GM04503 (cell line): Measurements from ENCODE around the gene ITPR3.
"Not testable (repeated sequence)": the region's sequence is repeated elsewhere in the genome, so short reads cannot be mapped to it uniquely, and the experiment has no call there.

Experiments
- DNase-seq: peaks from one replicate; pipeline ENCODE4 v3.0.0-alpha.2; 2012; ENCODE audit warnings: low read depth

ITPR3 gene

GRCh38 chr6:33613795-33614168, 7.3 kb upstream of the ITPR3 start:
- peak; percentile 62 for DNase-seq

GRCh38 chr6:33616113-33616512, 5.0 kb upstream of the ITPR3 start:
- no peak for DNase-seq

GRCh38 chr6:33616913-33617312, 4.2 kb upstream of the ITPR3 start:
- DNase-seq, result no peak

- DNase-seq, result no peak
These were observed 1.8 kb upstream of the ITPR3 start for GRCh38 chr6:33619166-33619840.

GRCh38 chr6:33620158-33620855, 815 bp upstream of the ITPR3 start:
- peak; percentile 39 for DNase-seq

GRCh38 chr6:33621711-33622388, 728 bp downstream of the ITPR3 start:
- no peak for DNase-seq

GRCh38 chr6:33622456-33623431, 1.6 kb downstream of the ITPR3 start:
- no peak for DNase-seq

GRCh38 chr6:33623895-33624381, 2.8 kb downstream of the ITPR3 start:
- no peak for DNase-seq

GRCh38 chr6:33624856-33625255, 3.7 kb downstream of the ITPR3 start:
- DNase-seq, result no peak

- DNase-seq, result no peak
These were observed 6.8 kb downstream of the ITPR3 start for GRCh38 chr6:33627876-33628275.

- DNase-seq, result no peak
These were observed 7.4 kb downstream of the ITPR3 start for GRCh38 chr6:33628401-33628964.

GRCh38 chr6:33630014-33630413, 8.9 kb downstream of the ITPR3 start:
- no peak for DNase-seq

GRCh38 chr6:33631521-33631920, 10.4 kb downstream of the ITPR3 start:
- DNase-seq, result not testable (repeated sequence)

GRCh38 chr6:33631971-33632557, 10.9 kb downstream of the ITPR3 start:
- no peak for DNase-seq

- no peak for DNase-seq
These were observed 11.5 kb downstream of the ITPR3 start for GRCh38 chr6:33632558-33633039.

- no peak for DNase-seq
These were observed 12.0 kb downstream of the ITPR3 start for GRCh38 chr6:33633084-33633461.

- no peak for DNase-seq
These were observed 12.5 kb downstream of the ITPR3 start for GRCh38 chr6:33633462-33634158.

GRCh38 chr6:33634161-33634727, 13.1 kb downstream of the ITPR3 start:
- DNase-seq, result no peak

- DNase-seq, result no peak
These were observed 13.8 kb downstream of the ITPR3 start for GRCh38 chr6:33634946-33635345.

GRCh38 chr6:33636655-33637054, 15.5 kb downstream of the ITPR3 start:
- DNase-seq, result no peak
